SK-N-DZ (cell line): Measurements from ENCODE around the gene C11orf68.

Experiments used
- DNase-seq: peaks from one replicate; pipeline ENCODE4 v3.0.0-alpha.2; 2015; ENCODE audit warnings: low spot score

The C11orf68 gene

GRCh38 chr11:65891219-65892136 lies 27.4 kb downstream of the C11orf68 start:
- no peak for DNase-seq

- peak; percentile 92 for DNase-seq
Measured at GRCh38 chr11:65890324-65891218, 28.3 kb downstream of the C11orf68 start, which contains the start of gene CCDC85B. CCDC85B (plus strand) TSS chr11:65890673; CDS start chr11:65890784, 111 bp downstream.

GRCh38 chr11:65888163-65888814 lies 30.6 kb downstream of the C11orf68 start, which contains the start of gene FIBP:
FIBP (minus strand) TSS chr11:65888471; CDS start chr11:65888418, 53 bp downstream.
- peak; percentile 95 for DNase-seq

GRCh38 chr11:65887723-65888162 lies 31.1 kb downstream of the C11orf68 start:
- DNase-seq, result no peak

GRCh38 chr11:65886826-65887722 lies 31.8 kb downstream of the C11orf68 start:
- no peak for DNase-seq

- no peak for DNase-seq
Measured at GRCh38 chr11:65885808-65886536, 32.9 kb downstream of the C11orf68 start.

- DNase-seq, result no peak
Measured at GRCh38 chr11:65885231-65885630, 33.6 kb downstream of the C11orf68 start.

GRCh38 chr11:65884716-65885092 lies 34.2 kb downstream of the C11orf68 start:
- peak; percentile 73 for DNase-seq

GRCh38 chr11:65883786-65884715 lies 34.8 kb downstream of the C11orf68 start:
- DNase-seq, result no peak

GRCh38 chr11:65883058-65883761 lies 35.7 kb downstream of the C11orf68 start:
- no peak for DNase-seq

GRCh38 chr11:65882120-65883057 lies 36.5 kb downstream of the C11orf68 start:
- no peak for DNase-seq

- no peak for DNase-seq
Measured at GRCh38 chr11:65880844-65881421, 37.9 kb downstream of the C11orf68 start.

GRCh38 chr11:65880027-65880426 lies 38.8 kb downstream of the C11orf68 start:
- no peak for DNase-seq

- DNase-seq, result no peak
Measured at GRCh38 chr11:65879617-65880016, 39.2 kb downstream of the C11orf68 start, which contains the start of gene CTSW. CTSW (plus strand) TSS chr11:65879837; CDS start chr11:65879855, 18 bp downstream.

GRCh38 chr11:65873318-65874156 lies 45.3 kb downstream of the C11orf68 start:
- peak; percentile 95 for DNase-seq
